Gastrocnemius medialis (tissue), 4 donors: ENCODE data around the gene GIGYF2. TPM values are rescaled to one million over a fixed set of nuclear protein-coding genes. Genes with fewer than 3 reads are reported as not detected.

Experiments
- ATAC-seq, 2 donors: fragments of 150-250 bp; one replicate each; pipeline ENCODE4 v1.9.1; 2016
- DNase-seq, 2 donors: peaks; one replicate each; pipeline ENCODE4 v3.0.0-alpha.2; 2019
- H3K27ac ChIP-seq, 4 donors: fragments of 200-600 bp; sonication (generic); 1 replicate in 1 of 4; 2 replicates in 3 of 4; pipeline ENCODE4 v1.5.1; 2016 to 2018; ENCODE audit warnings: mild to moderate bottlenecking in 2 of 4, moderate library complexity in 1 of 4
- H3K27me3 ChIP-seq, 3 donors: fragments of 200-600 bp; sonication (generic) in 2 of 3; 1 replicate in 1 of 3; 2 replicates in 2 of 3; pipeline versions ENCODE4 v1.5.1 to v1.6.0; 2016 to 2019; ENCODE audit warnings: mild to moderate bottlenecking in 1 of 3, moderate library complexity in 1 of 3
- H3K36me3 ChIP-seq, 2 donors: fragments of 200-600 bp; sonication (generic) in 1 of 2; one replicate each; pipeline ENCODE4 v1.5.1; 2017 to 2018
- H3K4me1 ChIP-seq, 2 donors: fragments of 200-600 bp; sonication (generic) in 1 of 2; one replicate each; pipeline ENCODE4 v1.5.1; 2016 to 2017; ENCODE audit warnings: mild to moderate bottlenecking in 2 of 2
- H3K4me3 ChIP-seq, 4 donors: fragments of 200-600 bp; sonication (generic) in 3 of 4; 1 replicate in 1 of 4; 2 replicates in 3 of 4; pipeline ENCODE4 v1.5.1; 2016 to 2019; ENCODE audit warnings: mild to moderate bottlenecking in 2 of 4
- H3K9me3 ChIP-seq, 3 donors: fragments of 200-600 bp; sonication (generic) in 2 of 3; 1 replicate in 1 of 3; 2 replicates in 2 of 3; pipeline ENCODE4 v1.5.1; 2016 to 2019
- POLR2A ChIP-seq, 2 donors: fragments of 450-650 bp; IDR thresholded peaks; one replicate each; pipeline ENCODE4 v1.6.1; 2017; ENCODE audit warnings: antibody characterized with exemption in 2 of 2, mild to moderate bottlenecking in 2 of 2, moderate library complexity in 2 of 2
- in situ Hi-C, 4 donors: fragments of 200-750 bp; cut with MboI; loops; one replicate each; pipeline versions ENCODE4 v1.15.0 to v1.8.0; 2017; ENCODE audit warnings: low sequenced_read_pairs in 4 of 4
- intact Hi-C: fragments of 100-400 bp; cut with DNase I; formaldehyde crosslinking; loops from one replicate; pipeline ENCODE4 v1.15.1; 2023; ENCODE audit warnings: low total_unique reads
- total RNA-seq, 4 donors: library from RNA; depleted of rRNA; stranded (reverse); fragments of >200 nt; gene quantifications; one replicate each; pipeline versions ENCODE4 v1.1.0 to v1.2.3, GENCODE V29; 2016
- TF ChIP-seq, protein P1 (sequence below), 5 experiments: fragments of 450-650 bp in 3 of 5; fragments of 200-600 bp in 2 of 5; sonication (generic) in 2 of 5; IDR thresholded peaks in 4 of 5; conservative IDR thresholded peaks in 1 of 5; 1 replicate in 4 of 5; 2 replicates in 1 of 5; pipeline ENCODE4 v1.5.1; 2016 to 2019; ENCODE audit warnings: antibody characterized with exemption in 5 of 5, mild to moderate bottlenecking in 3 of 5, moderate library complexity in 3 of 5

GIGYF2 gene
- total RNA-seq, 4 donors from 2014 or later = 55.7 to 87.8 (median 66.1) TPM

DNA sequence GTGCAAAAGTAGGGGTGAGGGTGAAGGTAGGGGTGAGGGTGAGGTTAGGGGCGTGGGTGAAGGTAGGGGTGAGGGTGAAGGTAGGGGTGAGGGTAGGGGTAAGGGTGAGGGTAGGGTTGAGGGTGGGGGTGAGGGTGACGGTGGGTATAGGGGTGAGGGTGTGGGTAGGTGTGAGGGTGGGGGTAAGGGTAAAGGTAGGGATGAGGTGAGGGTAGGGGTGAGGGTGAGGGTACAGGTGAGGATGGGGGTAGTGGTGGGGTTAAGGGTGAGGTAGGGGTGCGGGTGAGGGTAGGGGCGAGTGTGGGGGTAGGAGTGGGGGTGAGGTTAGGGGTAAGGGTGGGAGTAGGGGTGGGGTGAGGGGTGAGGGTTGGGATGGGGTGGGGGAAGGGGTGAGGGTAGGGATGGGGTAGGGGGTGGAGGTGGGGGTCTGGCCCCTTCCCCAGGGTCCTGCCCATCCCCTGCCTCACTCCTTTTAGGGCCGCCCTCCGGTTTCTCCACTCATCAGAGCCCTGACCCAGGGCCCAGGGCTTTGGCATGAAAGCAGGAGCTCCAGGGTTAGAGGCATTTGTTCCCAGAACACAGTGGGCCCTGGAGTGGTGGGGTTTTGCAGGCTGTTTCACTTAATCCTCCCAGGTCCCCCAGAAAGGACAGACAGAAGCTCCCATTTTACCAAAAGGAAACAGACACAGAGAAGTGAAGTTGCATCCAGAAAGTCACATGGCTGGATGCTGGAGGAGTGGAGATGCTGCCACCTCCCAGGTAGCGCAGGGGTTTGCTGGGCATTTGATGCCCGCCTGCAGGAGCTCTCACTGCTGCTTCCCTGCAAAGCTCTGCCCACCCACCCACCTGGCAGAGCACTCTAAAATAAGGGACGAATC, 199.8 kb downstream of the GIGYF2 start:
- in situ Hi-C loops (no loop called here), intact Hi-C loops (no loop called here)

DNA sequence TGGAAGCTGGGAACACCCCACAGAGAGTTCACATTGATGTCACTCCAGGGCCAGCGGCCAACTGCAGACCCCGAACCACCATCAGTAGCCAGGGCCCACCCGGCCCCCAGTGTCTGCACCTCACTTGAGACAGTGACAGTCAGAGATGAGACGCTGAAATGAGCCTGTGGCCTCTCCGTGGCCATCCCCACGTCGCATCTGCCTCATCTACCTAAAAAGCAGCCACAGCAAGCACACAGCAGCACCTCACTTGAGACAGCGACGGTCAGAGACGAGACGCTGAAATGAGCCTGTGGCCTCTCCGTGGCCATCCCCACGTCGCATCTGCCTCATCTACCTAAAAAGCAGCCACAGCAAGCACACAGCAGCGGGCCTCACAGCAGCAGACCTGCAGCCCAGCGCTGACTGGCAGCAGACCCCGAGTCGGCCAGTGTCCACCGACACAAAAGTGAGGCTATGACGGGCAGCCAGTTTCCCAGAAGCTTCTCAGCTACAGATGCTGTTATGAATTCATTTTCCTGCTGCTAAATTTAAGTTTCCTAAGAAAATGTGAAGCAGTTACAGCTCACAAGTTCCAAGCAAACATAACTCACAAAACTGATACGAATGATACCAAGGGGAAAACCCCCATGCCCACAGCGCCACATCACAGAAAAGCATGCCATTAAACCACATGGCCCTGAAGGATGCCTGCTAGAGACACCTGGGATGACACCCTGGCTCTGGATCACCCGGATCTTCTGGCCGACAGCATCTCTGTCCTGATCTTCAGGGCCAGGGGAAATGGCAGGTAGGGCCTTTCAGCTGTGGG, 200.7 kb downstream of the GIGYF2 start:
- ATAC-seq = no peak
- H3K27me3 ChIP-seq = peaks cover 3 to 15% (median 11%) of the 10 kb centered on the region in 3 donors
- H3K4me3 ChIP-seq = no peak overlapping the region
- no peak for TF ChIP-seq POLR2A (IDR thresholded peaks at IDR 0.05)
- TF ChIP-seq, protein P1, sequence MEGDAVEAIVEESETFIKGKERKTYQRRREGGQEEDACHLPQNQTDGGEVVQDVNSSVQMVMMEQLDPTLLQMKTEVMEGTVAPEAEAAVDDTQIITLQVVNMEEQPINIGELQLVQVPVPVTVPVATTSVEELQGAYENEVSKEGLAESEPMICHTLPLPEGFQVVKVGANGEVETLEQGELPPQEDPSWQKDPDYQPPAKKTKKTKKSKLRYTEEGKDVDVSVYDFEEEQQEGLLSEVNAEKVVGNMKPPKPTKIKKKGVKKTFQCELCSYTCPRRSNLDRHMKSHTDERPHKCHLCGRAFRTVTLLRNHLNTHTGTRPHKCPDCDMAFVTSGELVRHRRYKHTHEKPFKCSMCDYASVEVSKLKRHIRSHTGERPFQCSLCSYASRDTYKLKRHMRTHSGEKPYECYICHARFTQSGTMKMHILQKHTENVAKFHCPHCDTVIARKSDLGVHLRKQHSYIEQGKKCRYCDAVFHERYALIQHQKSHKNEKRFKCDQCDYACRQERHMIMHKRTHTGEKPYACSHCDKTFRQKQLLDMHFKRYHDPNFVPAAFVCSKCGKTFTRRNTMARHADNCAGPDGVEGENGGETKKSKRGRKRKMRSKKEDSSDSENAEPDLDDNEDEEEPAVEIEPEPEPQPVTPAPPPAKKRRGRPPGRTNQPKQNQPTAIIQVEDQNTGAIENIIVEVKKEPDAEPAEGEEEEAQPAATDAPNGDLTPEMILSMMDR (IDR thresholded peaks at IDR 0.05 in 4 of 5, conservative IDR thresholded peaks at IDR 0.05 in 1 of 5) = no peak
- H3K9me3 ChIP-seq = no peaks in the 10 kb centered on the region
- in situ Hi-C loops = no loop called here
- no peaks in the 10 kb centered on the region for H3K36me3 ChIP-seq
- intact Hi-C loops = no loop called here
- H3K27ac ChIP-seq = no peak overlapping the region
- H3K4me1 ChIP-seq = no peaks in the 10 kb centered on the region
- no peak for DNase-seq

More for the DNA sequence above, 199.8 kb downstream of the GIGYF2 start:
- DNase-seq (no peak), ATAC-seq (no peak)
- Histone ChIP-seq H3K4me3 (no peak overlapping the region), H3K27me3 (peaks cover 3 to 11% (median 8%) of the 10 kb centered on the region in 3 donors), H3K9me3 (no peaks in the 10 kb centered on the region), H3K4me1 (no peaks in the 10 kb centered on the region), H3K36me3 (no peaks in the 10 kb centered on the region), H3K27ac (no peak overlapping the region)
- TF ChIP-seq, protein P1 (IDR thresholded peaks at IDR 0.05 in 4 of 5, conservative IDR thresholded peaks at IDR 0.05 in 1 of 5) = no peak
- TF ChIP-seq POLR2A (IDR thresholded peaks at IDR 0.05) = no peak

DNA sequence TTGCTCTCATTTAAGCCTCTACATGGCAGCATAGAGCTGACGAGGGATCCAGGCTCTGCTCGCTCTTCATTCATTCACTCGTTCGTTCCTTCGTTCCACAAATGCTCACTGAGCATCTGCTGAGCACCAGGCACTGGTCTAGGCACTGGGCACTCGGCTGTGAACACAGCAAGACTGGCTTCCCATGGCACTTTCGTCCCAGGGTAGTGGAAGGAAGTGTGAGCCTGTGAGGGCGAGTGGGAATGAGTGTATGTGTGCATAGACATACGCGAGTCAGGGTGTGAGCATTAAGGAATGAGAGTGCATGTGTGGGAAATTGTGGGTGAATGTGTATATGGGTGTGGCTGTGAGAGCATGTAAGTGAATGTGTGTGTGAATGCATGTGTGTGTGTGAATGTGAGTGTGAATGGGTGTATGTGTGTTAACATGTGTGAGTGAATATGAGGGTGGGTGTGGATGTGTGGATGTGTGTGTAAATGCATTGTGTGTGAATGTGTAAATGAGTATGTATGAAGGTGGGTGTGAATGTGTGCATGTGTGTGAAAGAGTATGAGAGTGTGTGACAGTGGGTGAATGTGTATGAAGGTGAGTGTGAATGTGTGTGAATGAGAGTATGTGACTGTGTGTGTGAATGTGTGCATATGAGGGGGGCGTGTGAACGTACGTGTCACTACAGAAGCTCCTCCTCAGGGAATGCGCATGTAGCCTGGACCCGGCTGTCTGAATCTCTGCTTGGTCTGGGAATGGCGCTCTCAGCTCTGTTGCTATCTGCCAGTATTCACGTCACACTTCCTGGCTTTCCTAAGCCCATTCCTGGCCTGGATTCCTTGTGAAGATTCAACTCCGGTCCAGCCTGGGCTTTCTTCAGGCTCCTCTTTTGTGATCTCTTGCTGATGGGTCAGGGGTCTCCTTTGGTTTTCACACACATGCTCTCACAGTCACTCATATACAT, 201.7 kb downstream of the GIGYF2 start:
- Histone ChIP-seq H3K27me3 (peaks cover 3 to 15% (median 11%) of the 10 kb centered on the region in 3 donors), H3K4me1 (no peaks in the 10 kb centered on the region), H3K27ac (no peak overlapping the region), H3K9me3 (no peaks in the 10 kb centered on the region), H3K4me3 (no peak overlapping the region), H3K36me3 (no peaks in the 10 kb centered on the region)
- no peak for TF ChIP-seq POLR2A (IDR thresholded peaks at IDR 0.05)
- TF ChIP-seq, protein P1 (IDR thresholded peaks at IDR 0.05 in 4 of 5, conservative IDR thresholded peaks at IDR 0.05 in 1 of 5) = no peak
- DNase-seq (no peak), ATAC-seq (no peak)
- in situ Hi-C loops = no loop called here
- intact Hi-C loops = no loop called here
